Camera-type eye (tissue), 1 donor: ENCODE measurements around the gene GBP2. TPM values are rescaled to one million over a fixed set of nuclear protein-coding genes. Genes with fewer than 3 reads are reported as not detected.

Source experiments
- total RNA-seq: library from RNA; depleted of rRNA; stranded (reverse); fragments of >200 nt; gene quantifications from one replicate; pipeline ENCODE4 v1.2.3, GENCODE V29; 2014

The GBP2 gene
- 11.4 TPM for total RNA-seq

GRCh38 chr1:89125913-89126580, at the start of gene GBP2:
Gene GBP2, minus strand, starts transcription at chr1:89126114. Its CDS starts 4,148 bp downstream, at chr1:89121966.

GRCh38 chr1:89065079-89065868, 60.6 kb downstream of the GBP2 start, which contains the start of gene GBP1:
Gene GBP1, minus strand, starts transcription at chr1:89065208. Its CDS starts 1,974 bp downstream, at chr1:89063234.

Other genes starting within 250 kb of the GBP2 start
- 56.8 TPM for gene GTF2B, start 234.5 kb downstream of the GBP2 start, total RNA-seq
- 22.4 TPM for gene KYAT3, start 133.5 kb downstream of the GBP2 start, total RNA-seq
- 24.7 TPM for gene RBMXL1, start 133.5 kb downstream of the GBP2 start, total RNA-seq
- 5.4 TPM for gene GBP3, start 103.2 kb downstream of the GBP2 start, total RNA-seq
- 30.1 TPM for gene GBP1, start 60.9 kb downstream of the GBP2 start, total RNA-seq
- gene GBP7, start 49.9 kb upstream of the GBP2 start, total RNA-seq, result not detected
- 6.5 TPM for gene GBP4, start 72.8 kb upstream of the GBP2 start, total RNA-seq
- 0.93 TPM for gene GBP5, start 146.7 kb upstream of the GBP2 start, total RNA-seq
- gene GBP6, start 237.9 kb upstream of the GBP2 start, total RNA-seq, result 0.38 TPM